ENCODE results near the gene FOXP1.
A peak's percentile ranks its signal among the peaks of the same experiment; 100 is the strongest.

The FOXP1 gene

DNA sequence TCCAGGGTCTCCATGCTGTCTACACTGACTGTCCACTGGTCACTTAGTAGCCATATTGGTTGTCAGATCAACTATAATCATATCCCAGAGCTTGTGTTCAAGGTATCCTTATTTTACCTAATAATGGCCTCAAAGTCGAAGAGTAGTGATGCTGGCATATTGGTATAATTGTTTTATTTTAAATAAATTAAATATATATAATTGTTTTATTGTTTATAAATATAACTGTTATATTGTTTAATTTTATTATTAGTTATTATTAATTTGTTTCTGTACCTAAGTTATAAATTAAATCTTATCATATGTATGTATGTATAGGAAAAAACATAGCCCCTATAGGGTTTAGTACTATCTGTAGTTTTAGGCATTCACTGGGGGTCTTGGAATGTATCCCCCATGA lies 205.0 kb downstream of the FOXP1 start:
- Mint-ChIP-seq H3K9me3 (no peaks in the 10 kb centered on the region), H3K4me1 (ENCODE audit: low read depth) (peaks cover 92% of the 10 kb centered on the region), H3K27ac (peak overlapping the region; percentile 82), H3K27me3 (no peaks in the 10 kb centered on the region), H3K4me3 (no peak overlapping the region), H3K36me3 (ENCODE audit: low read depth) (peaks cover 19% of the 10 kb centered on the region)
- DNase-seq: no peak

DNA sequence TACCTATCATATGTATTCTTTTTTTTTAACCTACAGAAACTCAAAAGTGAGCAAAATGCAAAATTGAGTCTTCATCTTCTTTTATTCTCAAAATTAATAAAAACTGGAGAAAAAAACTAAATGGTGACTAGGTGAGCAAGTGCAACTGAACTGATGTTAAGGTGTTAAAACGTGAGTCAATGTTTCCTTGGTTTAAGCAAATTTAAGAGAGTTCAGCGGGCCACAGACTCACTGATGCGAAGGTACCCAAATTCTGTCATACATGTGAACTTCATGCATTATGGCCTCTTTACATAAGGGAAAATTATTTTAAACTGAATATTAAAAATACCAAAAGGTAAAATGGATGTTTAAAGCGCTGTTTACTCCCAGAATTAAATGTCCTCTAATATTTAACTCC lies 206.6 kb downstream of the FOXP1 start:
- H3K36me3 Mint-ChIP-seq (ENCODE audit: low read depth): peaks cover 11% of the 10 kb centered on the region
- DNase-seq: no peak
- H3K27ac Mint-ChIP-seq: peak overlapping the region; percentile 83
- no peaks in the 10 kb centered on the region for H3K9me3 Mint-ChIP-seq
- no peaks in the 10 kb centered on the region for H3K27me3 Mint-ChIP-seq
- H3K4me3 Mint-ChIP-seq: no peak overlapping the region
- H3K4me1 Mint-ChIP-seq (ENCODE audit: low read depth): peaks cover 91% of the 10 kb centered on the region

- H3K4me3 Mint-ChIP-seq: no peak overlapping the region
- H3K9me3 Mint-ChIP-seq: no peaks in the 10 kb centered on the region
- no peaks in the 10 kb centered on the region for H3K27me3 Mint-ChIP-seq
- H3K27ac Mint-ChIP-seq: peak overlapping the region; percentile 83
- DNase-seq: no peak
- H3K36me3 Mint-ChIP-seq (ENCODE audit: low read depth): peaks cover 7% of the 10 kb centered on the region
- peaks cover 91% of the 10 kb centered on the region for H3K4me1 Mint-ChIP-seq (ENCODE audit: low read depth)
Measured at GRCh38 chr3:71376503-71376902, 207.0 kb downstream of the FOXP1 start.

DNA sequence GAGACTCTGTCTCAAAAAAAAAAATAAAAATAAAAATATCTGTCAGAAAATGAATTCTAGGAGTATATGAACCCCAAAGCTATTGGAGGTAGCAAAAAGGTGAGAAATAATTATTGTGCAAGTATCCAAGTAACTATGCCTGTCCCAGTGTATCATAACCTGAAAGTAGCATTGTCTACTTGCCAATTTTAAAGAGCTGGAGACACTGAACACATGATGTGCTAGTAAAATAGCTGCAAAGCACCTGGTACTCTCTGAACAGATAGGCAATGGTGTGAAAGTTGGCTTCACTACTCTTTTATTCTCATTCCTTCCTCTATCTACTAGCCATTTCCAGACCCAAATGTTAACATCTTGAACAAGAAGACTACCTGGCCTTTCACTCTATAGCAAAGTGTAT lies 208.9 kb downstream of the FOXP1 start:
- Mint-ChIP-seq H3K27me3 (no peaks in the 10 kb centered on the region), H3K36me3 (ENCODE audit: low read depth) (peaks cover 9% of the 10 kb centered on the region), H3K4me3 (no peak overlapping the region), H3K4me1 (ENCODE audit: low read depth) (peaks cover 91% of the 10 kb centered on the region), H3K27ac (no peak overlapping the region), H3K9me3 (no peaks in the 10 kb centered on the region)
- DNase-seq: no peak

- Mint-ChIP-seq H3K27ac (peak overlapping the region; percentile 22), H3K4me3 (peak overlapping the region; percentile 40), H3K4me1 (ENCODE audit: low read depth) (peaks cover 85% of the 10 kb centered on the region)
Measured at GRCh38 chr3:71372911-71373637, 210.5 kb downstream of the FOXP1 start.

DNA sequence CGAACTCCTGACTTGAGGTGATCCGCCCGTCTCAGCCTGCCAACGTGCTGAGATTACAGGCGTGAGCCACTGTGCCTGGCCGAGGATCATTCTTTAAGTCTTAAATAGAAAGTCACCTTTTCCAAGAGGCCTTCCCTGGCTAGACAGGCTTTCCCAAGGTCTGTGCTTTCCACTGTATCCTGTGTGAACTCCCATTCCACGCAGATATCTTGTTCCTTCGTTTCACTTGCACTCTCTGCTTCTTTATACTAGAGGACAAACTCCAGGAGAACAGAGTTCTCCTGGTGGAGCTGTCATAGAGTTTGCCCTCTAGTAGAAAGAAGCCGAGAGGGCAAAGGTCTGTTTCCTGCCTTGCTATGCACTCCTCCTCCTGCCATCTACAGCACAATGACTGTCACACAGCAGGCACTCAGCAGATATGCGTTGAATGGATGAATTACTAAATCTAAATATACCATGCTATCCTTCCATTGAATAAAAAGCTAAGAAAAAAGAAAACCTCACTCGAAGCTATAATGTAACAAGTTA lies 211.2 kb downstream of the FOXP1 start:
- H3K27ac Mint-ChIP-seq: peak overlapping the region; percentile 22
- no peaks in the 10 kb centered on the region for H3K9me3 Mint-ChIP-seq
- peaks cover 81% of the 10 kb centered on the region for H3K4me1 Mint-ChIP-seq (ENCODE audit: low read depth)
- peaks cover 7% of the 10 kb centered on the region for H3K36me3 Mint-ChIP-seq (ENCODE audit: low read depth)
- peak overlapping the region; percentile 40 for H3K4me3 Mint-ChIP-seq
- DNase-seq: no peak
- H3K27me3 Mint-ChIP-seq: no peaks in the 10 kb centered on the region

More at GRCh38 chr3:71372911-71373637, 210.5 kb downstream of the FOXP1 start:
- Mint-ChIP-seq H3K36me3 (ENCODE audit: low read depth) (peaks cover 7% of the 10 kb centered on the region), H3K9me3 (no peaks in the 10 kb centered on the region), H3K27me3 (no peaks in the 10 kb centered on the region)
- no peak for DNase-seq

DNA sequence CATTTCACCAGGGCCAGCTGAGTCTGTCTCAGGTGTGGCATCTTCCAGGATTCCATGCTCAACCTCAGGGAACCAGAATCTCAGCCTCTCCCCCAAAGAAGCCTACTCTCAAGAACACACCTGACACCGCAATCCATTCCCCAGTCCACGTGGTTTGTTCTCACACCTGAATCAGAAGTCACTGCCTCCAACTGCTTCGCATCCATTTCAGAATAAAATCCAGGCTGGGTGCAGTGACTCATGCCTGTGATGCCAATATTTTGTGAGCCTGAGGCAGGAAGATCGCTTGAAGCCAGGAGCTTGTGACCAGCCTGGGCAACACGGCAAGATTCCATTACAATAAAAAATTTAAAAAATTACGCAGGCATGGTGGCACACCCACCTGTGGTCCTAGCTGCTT lies 212.2 kb downstream of the FOXP1 start:
- Mint-ChIP-seq H3K4me1 (ENCODE audit: low read depth) (peaks cover 79% of the 10 kb centered on the region), H3K27me3 (no peaks in the 10 kb centered on the region), H3K4me3 (no peak overlapping the region), H3K27ac (no peak overlapping the region), H3K9me3 (no peaks in the 10 kb centered on the region), H3K36me3 (ENCODE audit: low read depth) (peaks cover 7% of the 10 kb centered on the region)
- DNase-seq: no peak

GRCh38 chr3:71370467-71370866 lies 213.1 kb downstream of the FOXP1 start:
- Mint-ChIP-seq H3K4me3 (no peak overlapping the region), H3K36me3 (ENCODE audit: low read depth) (peaks cover 3% of the 10 kb centered on the region), H3K4me1 (ENCODE audit: low read depth) (peaks cover 79% of the 10 kb centered on the region), H3K27me3 (no peaks in the 10 kb centered on the region), H3K27ac (no peak overlapping the region), H3K9me3 (no peaks in the 10 kb centered on the region)
- no peak for DNase-seq

DNA sequence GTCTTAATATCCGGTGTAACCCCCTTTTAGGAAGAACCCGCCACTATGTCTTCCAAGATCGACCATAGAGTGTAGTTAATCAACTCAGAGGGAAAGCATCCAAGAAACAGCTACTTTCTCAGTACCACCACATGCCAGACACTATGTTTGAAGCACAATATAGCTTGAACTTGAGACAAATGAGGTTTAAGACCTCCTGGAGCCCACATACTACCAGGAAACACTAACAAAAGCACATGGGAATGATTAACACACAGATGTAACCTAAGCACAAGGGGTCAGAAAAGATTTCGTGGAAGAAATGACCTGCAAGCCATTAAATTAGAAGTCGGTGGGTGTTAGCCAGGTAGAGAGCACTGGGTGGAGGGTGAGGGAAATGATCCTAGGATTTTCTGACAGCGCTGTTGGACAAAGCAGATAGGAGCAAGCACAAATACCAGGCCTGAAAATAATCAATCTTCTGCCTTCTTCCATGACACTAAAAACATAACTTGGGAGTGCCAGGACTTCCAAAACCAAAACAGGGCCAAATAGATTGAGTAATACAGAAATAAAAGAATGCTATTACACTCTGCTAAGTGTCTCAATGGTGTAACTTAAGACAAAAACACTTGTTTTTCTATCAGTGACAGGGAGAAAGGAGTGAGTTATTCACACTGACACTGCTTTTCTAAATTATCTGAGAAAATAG lies 213.7 kb downstream of the FOXP1 start:
- Mint-ChIP-seq H3K27ac (no peak overlapping the region), H3K4me1 (ENCODE audit: low read depth) (peaks cover 79% of the 10 kb centered on the region), H3K36me3 (ENCODE audit: low read depth) (peaks cover 3% of the 10 kb centered on the region), H3K4me3 (no peak overlapping the region), H3K27me3 (no peaks in the 10 kb centered on the region), H3K9me3 (no peaks in the 10 kb centered on the region)
- DNase-seq: no peak

DNA sequence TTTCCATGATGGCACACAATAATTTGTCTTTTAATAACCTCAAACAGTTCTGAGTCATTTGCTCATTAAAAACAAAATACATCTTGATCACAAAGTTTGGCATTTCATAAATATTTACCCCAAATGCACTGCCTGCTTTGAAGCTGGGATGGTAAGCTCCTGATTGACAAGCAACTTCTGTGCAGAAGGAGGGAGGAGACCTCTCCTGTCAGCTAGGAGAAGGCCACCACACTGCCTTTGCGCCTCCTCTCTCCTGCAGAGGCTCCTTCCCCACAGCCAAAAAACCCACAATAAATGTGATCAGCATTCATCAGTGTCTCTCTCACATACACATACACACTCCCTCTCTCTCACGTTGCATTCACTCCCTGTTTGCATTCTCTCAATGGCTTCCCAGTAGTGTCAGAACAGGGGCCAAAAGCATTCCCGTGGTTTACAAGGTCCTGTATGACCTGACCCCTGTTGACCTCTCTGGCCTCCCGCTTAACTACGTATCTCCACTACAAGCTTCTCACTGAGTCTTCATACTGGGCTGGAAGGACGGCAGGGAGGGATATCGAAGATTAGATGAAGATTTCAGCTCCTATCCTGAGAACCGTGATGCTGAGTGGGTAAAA lies 216.4 kb downstream of the FOXP1 start:
- H3K27ac Mint-ChIP-seq: no peak overlapping the region

GRCh38 chr3:71361334-71361890 lies 222.1 kb downstream of the FOXP1 start:
- H3K4me3 Mint-ChIP-seq: peak overlapping the region; percentile 61
- no peak for DNase-seq
- H3K27ac Mint-ChIP-seq: peak overlapping the region; percentile 99
- H3K36me3 Mint-ChIP-seq (ENCODE audit: low read depth): peaks cover 10% of the 10 kb centered on the region
- no peaks in the 10 kb centered on the region for H3K9me3 Mint-ChIP-seq
- H3K27me3 Mint-ChIP-seq: no peaks in the 10 kb centered on the region
- H3K4me1 Mint-ChIP-seq (ENCODE audit: low read depth): peaks cover 92% of the 10 kb centered on the region

More for the DNA sequence above, 216.4 kb downstream of the FOXP1 start:
- no peak for DNase-seq
- H3K36me3 Mint-ChIP-seq (ENCODE audit: low read depth): peaks cover 3% of the 10 kb centered on the region
- no peaks in the 10 kb centered on the region for H3K9me3 Mint-ChIP-seq
- H3K4me1 Mint-ChIP-seq (ENCODE audit: low read depth): peaks cover 77% of the 10 kb centered on the region
- no peaks in the 10 kb centered on the region for H3K27me3 Mint-ChIP-seq
- H3K4me3 Mint-ChIP-seq: no peak overlapping the region

DNA sequence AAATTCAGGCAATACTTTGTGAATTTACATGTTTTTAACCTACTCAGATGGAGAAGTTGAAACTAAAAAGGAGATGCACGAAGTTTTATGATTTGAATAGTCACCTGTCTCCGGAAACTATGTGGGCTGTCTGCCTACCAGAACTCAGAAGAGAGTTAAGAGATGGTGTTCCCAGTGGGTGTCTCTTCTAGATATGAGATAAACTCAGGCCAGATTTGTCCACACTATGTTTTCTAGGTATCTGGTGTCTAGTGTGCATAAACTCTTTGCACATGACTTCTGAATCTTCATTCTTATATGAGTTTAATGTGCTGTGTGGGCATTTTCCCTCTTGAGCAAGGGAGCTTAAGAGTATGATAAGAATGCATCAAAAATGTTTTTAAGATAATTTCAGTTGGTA lies 222.8 kb downstream of the FOXP1 start:
- no peaks in the 10 kb centered on the region for H3K9me3 Mint-ChIP-seq
- H3K4me1 Mint-ChIP-seq (ENCODE audit: low read depth): peaks cover 92% of the 10 kb centered on the region
- H3K36me3 Mint-ChIP-seq (ENCODE audit: low read depth): peaks cover 12% of the 10 kb centered on the region
- H3K27me3 Mint-ChIP-seq: no peaks in the 10 kb centered on the region
- no peak for DNase-seq
- H3K4me3 Mint-ChIP-seq: peak overlapping the region; percentile 61
- peak overlapping the region; percentile 99 for H3K27ac Mint-ChIP-seq

DNA sequence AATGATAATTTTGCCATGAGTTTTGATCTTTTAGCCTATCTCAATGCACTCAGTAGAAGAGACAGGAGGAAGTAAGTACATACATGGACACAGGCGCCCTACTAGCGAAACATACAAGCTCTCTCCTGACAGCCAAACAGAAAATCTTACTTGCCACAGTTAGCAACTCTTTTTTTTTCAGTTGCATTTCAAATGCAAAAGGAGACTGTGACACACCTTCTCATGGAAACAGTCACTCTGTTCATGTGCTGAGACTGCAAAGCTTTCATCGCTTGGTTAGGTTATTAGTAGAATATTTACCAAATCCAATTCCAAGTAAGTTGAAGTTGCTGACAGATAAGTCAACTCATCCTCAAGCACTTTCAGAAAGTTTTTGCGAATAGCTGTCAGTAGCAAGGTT lies 223.3 kb downstream of the FOXP1 start:
- H3K9me3 Mint-ChIP-seq: no peaks in the 10 kb centered on the region
- peaks cover 92% of the 10 kb centered on the region for H3K4me1 Mint-ChIP-seq (ENCODE audit: low read depth)
- H3K36me3 Mint-ChIP-seq (ENCODE audit: low read depth): peaks cover 16% of the 10 kb centered on the region
- DNase-seq: no peak
- peak overlapping the region; percentile 99 for H3K27ac Mint-ChIP-seq
- peak overlapping the region; percentile 61 for H3K4me3 Mint-ChIP-seq
- no peaks in the 10 kb centered on the region for H3K27me3 Mint-ChIP-seq

DNA sequence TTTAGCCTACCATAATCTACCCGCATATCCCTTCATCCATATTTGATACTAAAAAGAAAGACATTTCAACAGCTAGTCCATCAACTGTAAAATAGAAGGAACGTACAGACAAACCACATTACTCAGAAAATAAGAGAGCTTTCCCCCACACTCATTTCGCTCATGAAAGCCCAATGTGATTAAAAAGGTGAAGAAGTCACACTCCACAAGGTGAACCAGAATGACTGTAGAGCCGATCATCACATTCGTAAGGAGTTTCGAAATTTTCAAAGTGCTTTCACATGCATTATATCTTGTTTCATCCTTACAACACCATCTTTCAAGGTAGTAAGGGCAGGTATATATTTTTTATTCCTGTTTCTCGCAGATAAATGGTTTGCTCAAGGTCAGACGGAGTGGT lies 225.3 kb downstream of the FOXP1 start:
- Mint-ChIP-seq H3K36me3 (ENCODE audit: low read depth) (peaks cover 19% of the 10 kb centered on the region), H3K9me3 (no peaks in the 10 kb centered on the region), H3K4me3 (peak overlapping the region; percentile 41), H3K4me1 (ENCODE audit: low read depth) (peaks cover 86% of the 10 kb centered on the region), H3K27ac (peak overlapping the region; percentile 99), H3K27me3 (no peaks in the 10 kb centered on the region)
- DNase-seq: no peak
